Activated CD4-positive, alpha-beta memory T cell treated with anti-CD3 and anti-CD28 coated beads for 36 hours (primary cell): Measurements from ENCODE around the gene MIPOL1. TPM values are rescaled to one million over a fixed set of nuclear protein-coding genes. Genes with fewer than 3 reads are reported as not detected.
"Not testable (repeated sequence)": the region's sequence is repeated elsewhere in the genome, so short reads cannot be mapped to it uniquely, and the experiment has no call there.

Experiments used
- CTCF ChIA-PET: fragments of 350-600 bp; sonication (Branson Sonifier 250); formaldehyde crosslinking; loops from one replicate; lab custom pipeline; 2021; ENCODE audit warnings: antibody characterized with exemption, inconsistent platforms; lab: Charles Lee
- POLR2A ChIA-PET: fragments of 350-600 bp; sonication (Branson Sonifier 250); formaldehyde crosslinking; loops from one replicate; lab custom pipeline; 2021; ENCODE audit warnings: antibody characterized with exemption; lab: Charles Lee
- DNase-seq: peaks from one replicate; pipeline ENCODE4 v3.0.0-alpha.2; 2020
- H3K27ac Mint-ChIP-seq: one replicate; pipeline ENCODE4 v1.8.0; 2021; ENCODE audit warnings: mixed read lengths
- H3K27me3 Mint-ChIP-seq: one replicate; pipeline ENCODE4 v1.8.0; 2021; ENCODE audit warnings: mixed read lengths
- H3K36me3 Mint-ChIP-seq: one replicate; pipeline ENCODE4 v1.8.0; 2021; ENCODE audit warnings: mixed read lengths
- H3K4me1 Mint-ChIP-seq: one replicate; pipeline ENCODE4 v1.8.0; 2021; ENCODE audit warnings: low read depth, mixed read lengths
- H3K4me3 Mint-ChIP-seq: one replicate; pipeline ENCODE4 v1.8.0; 2021; ENCODE audit warnings: mild to moderate bottlenecking, mixed read lengths
- H3K9me3 Mint-ChIP-seq: one replicate; pipeline ENCODE4 v1.8.0; 2021; ENCODE audit warnings: mixed read lengths
- intact Hi-C: fragments of 100-400 bp; cut with micrococcal nuclease; formaldehyde crosslinking; loops from one replicate; pipeline ENCODE4 v1.15.1; 2023
- total RNA-seq, 2 experiments: library from RNA; stranded (reverse); gene quantifications; one replicate each; pipeline ENCODE4 v1.2.3, GENCODE V29; 2021

Gene MIPOL1
- total RNA-seq, 2 experiments from 2014 or later: 0.14 to 0.51 TPM

DNA sequence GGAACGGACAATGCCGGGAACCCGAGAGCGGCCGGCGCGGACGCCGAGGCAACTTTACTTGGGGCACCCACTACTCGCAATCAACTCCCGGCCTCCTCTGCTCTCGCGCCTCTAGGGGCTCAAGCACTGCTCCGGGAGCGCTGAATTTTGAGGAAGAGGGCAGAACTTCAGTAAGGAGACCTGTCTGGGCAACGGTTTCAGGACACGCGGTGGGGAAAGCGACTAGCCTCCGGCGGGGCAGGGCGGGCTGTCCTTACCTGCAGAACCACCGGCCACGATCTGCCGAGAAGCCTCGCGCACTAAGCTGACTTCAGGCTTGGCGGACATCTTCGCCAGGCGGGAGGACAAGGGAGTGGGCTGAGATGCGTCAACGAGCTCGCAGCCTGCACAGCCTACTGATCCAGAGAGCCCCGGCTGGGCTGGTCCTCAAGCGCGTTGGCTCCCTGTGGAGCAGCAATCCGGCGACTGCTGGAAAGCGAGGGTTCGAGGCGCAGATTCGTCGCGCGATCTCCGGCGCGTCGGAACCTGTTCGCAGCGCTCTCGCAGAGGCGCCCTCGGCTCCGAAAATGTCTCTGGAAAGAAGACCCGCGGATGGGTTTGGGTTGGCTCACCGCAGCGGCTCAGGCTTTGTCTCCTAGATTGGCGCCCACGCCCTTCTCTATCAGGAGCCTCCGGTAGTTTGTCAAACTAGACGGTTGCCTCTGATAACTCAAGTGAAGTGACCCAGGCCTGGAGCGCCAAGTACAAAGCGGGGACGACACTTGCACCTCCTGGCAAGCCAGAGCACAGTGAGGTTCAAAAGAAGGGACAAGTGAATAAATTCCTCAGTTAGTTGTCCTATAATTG, 25.5 kb upstream of the MIPOL1 start, which contains the start of gene SLC25A21:
SLC25A21 (minus strand) TSS at position 583 of the 846 bp plus-strand sequence.
- no peaks in the 10 kb centered on the region for H3K9me3 Mint-ChIP-seq
- peaks cover 2% of the 10 kb centered on the region for H3K36me3 Mint-ChIP-seq
- peak within 1 kb of the TSS; percentile 50 for H3K4me3 Mint-ChIP-seq
- no peaks in the 10 kb centered on the region for H3K4me1 Mint-ChIP-seq
- H3K27me3 Mint-ChIP-seq: peaks cover 19% of the 10 kb centered on the region
- intact Hi-C loops: no loop called here
- ChIA-PET CTCF (interaction anchor here (1.2 kb wide), 1 partner anchor 22 kb away, joined by 4 read pairs; no protein-coding TSS in a partner anchor), POLR2A (no interaction called here)
- peak; percentile 17 for DNase-seq
- no peak within 1 kb of the TSS for H3K27ac Mint-ChIP-seq

DNA sequence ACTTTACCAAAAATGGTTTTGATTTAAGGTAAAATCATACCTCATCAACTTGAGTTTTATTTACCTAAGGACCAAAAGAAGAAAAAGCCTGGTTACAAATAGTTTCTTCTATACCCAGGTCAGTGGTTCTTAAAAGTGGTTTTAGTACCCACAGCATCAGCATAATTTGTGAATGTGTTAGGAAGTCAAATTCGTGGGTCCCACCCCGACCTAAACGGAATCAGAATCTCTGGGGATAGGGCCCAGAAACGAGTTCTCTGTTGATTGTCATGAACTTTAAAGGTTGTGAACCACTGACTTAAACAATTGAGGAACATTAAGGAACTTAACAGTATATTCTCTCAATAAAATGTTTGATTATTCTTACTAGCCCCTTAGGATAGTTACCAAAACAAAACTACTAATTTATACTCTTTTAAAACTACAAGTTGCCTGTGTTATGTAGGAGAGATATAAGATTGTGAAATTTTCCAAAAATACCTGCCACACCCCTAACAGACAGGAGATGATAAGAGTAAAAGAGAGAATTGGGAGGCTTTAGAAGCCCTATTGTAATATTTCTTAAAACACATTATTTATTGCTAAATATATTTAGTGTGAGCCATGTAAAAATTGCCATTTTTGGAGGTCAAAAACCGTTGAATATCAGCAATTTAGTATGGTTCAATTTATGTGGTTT, 24.7 kb upstream of the MIPOL1 start:
- no peak for DNase-seq
- Mint-ChIP-seq H3K9me3 (no peaks in the 10 kb centered on the region), H3K27me3 (peaks cover 19% of the 10 kb centered on the region), H3K4me1 (no peaks in the 10 kb centered on the region), H3K36me3 (peaks cover 2% of the 10 kb centered on the region), H3K4me3 (no peak overlapping the region), H3K27ac (no peak overlapping the region)
- CTCF ChIA-PET: interaction anchor here (1.2 kb wide), 1 partner anchor 23 kb away, joined by 4 read pairs; no protein-coding TSS in a partner anchor
- intact Hi-C loops: no loop called here
- POLR2A ChIA-PET: no interaction called here

DNA sequence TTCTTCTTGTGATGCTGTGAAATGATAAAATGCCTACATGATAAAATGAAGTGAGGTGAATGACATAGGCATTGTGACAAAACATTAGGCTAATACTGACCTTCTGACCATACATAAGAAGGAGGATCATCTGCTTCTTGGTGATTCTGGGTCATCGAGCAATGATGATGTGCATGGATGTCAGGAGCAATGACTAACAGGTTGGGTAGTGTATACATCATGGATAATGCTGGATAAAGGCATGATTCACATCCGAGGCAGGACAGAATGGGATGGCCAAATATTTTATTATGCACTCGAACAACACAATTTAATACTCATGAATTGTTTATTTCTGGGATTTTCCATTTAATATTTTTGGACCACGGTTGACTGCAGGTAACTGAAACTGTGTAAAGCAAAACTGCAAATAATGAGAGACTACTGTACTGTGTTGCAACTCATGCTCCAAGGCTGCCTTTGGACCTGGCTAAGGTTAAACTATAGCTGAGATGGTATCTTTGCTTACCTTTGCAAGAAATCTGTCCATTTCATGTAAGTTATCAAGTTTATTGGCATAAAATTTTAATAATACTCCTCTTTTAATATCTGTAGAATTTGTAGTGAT, 17.7 kb upstream of the MIPOL1 start:
- Mint-ChIP-seq H3K4me1 (no peaks in the 10 kb centered on the region), H3K4me3 (no peak overlapping the region), H3K36me3 (no peaks in the 10 kb centered on the region), H3K9me3 (no peaks in the 10 kb centered on the region), H3K27ac (no peak overlapping the region), H3K27me3 (peaks cover 5% of the 10 kb centered on the region)
- POLR2A ChIA-PET: no interaction called here
- DNase-seq: no peak
- intact Hi-C loops: no loop called here
- CTCF ChIA-PET: no interaction called here

DNA sequence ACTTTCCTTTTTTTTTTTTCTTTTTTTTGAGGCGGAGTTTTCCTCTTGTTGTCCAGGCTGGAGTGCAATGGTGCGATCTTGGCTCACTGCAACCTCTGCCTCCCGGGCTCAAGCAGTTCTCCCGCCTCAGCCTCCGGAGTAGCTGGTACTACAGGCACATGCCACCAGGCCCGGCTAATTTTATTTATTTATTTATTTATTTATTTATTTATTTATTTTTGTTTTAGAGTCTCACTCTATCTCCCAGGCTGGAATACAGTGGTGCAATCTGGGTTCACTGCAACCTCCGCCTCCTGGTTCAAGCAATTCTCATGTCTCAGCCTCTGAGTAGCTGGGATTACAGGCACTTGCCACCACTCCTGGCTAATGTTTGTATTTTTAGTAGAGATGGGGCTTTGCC, 16.9 kb upstream of the MIPOL1 start:
- H3K36me3 Mint-ChIP-seq, H3K4me3 Mint-ChIP-seq, H3K27ac Mint-ChIP-seq, DNase-seq, POLR2A ChIA-PET, H3K4me1 Mint-ChIP-seq, intact Hi-C loops, CTCF ChIA-PET, H3K9me3 Mint-ChIP-seq, H3K27me3 Mint-ChIP-seq: not testable (repeated sequence)

DNA sequence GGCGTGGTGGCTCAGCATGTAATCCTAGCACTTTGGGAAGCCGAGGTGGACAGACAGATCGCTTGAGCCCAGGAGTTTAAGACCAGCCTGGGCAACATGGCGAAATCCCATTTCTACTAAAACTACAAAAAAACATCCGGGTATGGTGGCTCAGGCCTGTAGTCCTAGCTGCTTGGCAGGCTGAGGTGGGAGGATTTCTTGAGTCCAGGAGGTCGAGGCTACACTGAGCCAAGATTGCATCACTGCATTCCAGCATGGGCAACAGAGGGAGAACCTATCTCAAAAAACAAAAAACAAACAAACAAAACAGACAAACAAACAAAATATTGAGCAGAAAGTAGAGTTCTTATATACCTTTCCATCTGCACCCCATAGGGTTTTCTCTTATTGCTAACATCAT, 16.3 kb upstream of the MIPOL1 start:
- H3K27me3 Mint-ChIP-seq: peaks cover 5% of the 10 kb centered on the region
- H3K36me3 Mint-ChIP-seq: no peaks in the 10 kb centered on the region
- CTCF ChIA-PET: no interaction called here
- H3K9me3 Mint-ChIP-seq: no peaks in the 10 kb centered on the region
- intact Hi-C loops: no loop called here
- H3K4me1 Mint-ChIP-seq: no peaks in the 10 kb centered on the region
- no peak for DNase-seq
- POLR2A ChIA-PET: no interaction called here
- no peak overlapping the region for H3K4me3 Mint-ChIP-seq
- no peak overlapping the region for H3K27ac Mint-ChIP-seq

DNA sequence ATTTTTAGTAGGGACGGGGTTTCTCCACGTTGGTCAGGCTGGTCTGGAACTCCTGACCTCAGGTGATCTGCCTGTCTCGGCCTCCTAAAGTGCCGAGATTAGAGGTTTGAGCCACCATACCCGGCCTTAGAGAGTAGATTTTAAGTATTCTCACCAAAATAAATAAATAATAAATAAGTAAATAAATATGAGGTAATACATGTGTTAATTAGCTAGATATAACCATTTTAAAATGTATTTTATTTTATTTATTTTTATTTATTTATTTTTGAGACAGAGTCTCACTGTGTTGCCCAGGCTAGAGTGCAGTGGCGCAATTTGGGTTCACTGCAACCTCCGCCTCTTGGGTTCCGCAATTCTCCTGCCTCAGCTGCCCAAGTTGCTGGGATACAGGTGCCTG, 13.2 kb upstream of the MIPOL1 start:
- DNase-seq, intact Hi-C loops, H3K4me1 Mint-ChIP-seq, H3K27me3 Mint-ChIP-seq, H3K4me3 Mint-ChIP-seq, H3K27ac Mint-ChIP-seq, H3K36me3 Mint-ChIP-seq, CTCF ChIA-PET, H3K9me3 Mint-ChIP-seq: not testable (repeated sequence)
- POLR2A ChIA-PET: interaction anchor here (0.6 kb wide), 1 partner anchor 307 kb away, joined by 4 read pairs; no protein-coding TSS in a partner anchor

DNA sequence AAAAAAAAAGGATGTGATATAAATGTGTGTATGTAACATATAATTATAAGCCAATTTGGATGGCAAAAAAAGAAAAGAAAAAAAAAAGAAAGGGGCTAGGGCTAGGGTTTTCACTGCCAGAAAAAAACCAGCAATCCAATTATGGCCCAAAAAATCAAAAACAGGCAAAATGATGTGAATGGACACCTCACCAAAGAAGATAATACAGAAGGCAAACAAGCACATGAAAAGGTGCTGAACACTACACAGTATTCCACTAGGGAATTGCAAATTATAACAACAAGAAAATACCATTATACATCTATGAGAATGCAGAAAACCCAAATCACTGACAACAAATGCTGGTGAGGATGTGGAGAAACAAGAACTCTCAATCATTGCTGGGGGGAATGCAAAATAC, 12.1 kb upstream of the MIPOL1 start:
- Mint-ChIP-seq H3K4me1 (no peaks in the 10 kb centered on the region), H3K9me3 (no peaks in the 10 kb centered on the region), H3K36me3 (no peaks in the 10 kb centered on the region), H3K4me3 (no peak overlapping the region), H3K27ac (no peak overlapping the region), H3K27me3 (peaks cover 2% of the 10 kb centered on the region)
- no peak for DNase-seq
- POLR2A ChIA-PET: no interaction called here
- intact Hi-C loops: no loop called here
- CTCF ChIA-PET: no interaction called here

DNA sequence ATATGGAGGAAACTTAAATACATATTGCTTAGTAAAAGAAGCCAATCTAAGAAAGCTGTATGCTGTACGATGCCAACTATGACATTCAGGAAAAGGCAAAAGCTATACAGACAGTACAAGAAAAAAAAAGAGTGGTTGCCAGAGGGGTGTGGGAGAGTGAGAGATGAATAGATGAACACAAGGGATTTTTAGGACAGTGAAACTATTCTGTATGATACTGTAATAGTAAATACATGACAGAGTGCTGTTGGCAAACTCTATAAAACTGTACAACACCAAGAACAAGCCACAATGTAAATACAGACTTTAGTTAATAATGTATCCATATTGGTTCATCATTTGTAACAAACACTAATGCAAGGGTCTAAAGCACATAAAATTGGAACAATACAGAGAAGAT, 10.9 kb upstream of the MIPOL1 start:
- no peaks in the 10 kb centered on the region for H3K4me1 Mint-ChIP-seq
- H3K27ac Mint-ChIP-seq: no peak overlapping the region
- no peak overlapping the region for H3K4me3 Mint-ChIP-seq
- no peaks in the 10 kb centered on the region for H3K36me3 Mint-ChIP-seq
- no peak for DNase-seq
- intact Hi-C loops: no loop called here
- POLR2A ChIA-PET: no interaction called here
- CTCF ChIA-PET: no interaction called here
- no peaks in the 10 kb centered on the region for H3K9me3 Mint-ChIP-seq
- peaks cover 2% of the 10 kb centered on the region for H3K27me3 Mint-ChIP-seq

DNA sequence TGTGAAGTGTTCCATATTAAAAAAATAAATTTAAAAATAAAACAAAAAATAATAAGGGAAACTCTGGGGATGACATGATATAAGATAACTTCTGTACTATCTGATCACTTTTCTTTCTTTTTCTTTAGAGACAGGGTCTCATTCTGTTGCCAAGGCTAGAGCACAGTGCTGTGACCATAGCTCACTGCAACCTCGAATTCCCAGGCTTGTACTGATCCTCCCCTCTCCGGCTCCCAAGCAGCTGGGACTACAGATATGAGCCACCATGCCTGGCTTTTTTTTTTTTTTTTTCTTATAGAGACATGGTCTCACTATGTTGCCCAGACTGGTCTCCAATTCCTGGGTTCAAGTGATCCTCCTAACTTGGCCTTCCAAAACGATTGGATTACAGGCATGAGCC, 10.4 kb upstream of the MIPOL1 start:
- Mint-ChIP-seq H3K4me1 (no peaks in the 10 kb centered on the region), H3K9me3 (no peaks in the 10 kb centered on the region), H3K27ac (no peak overlapping the region), H3K27me3 (peaks cover 2% of the 10 kb centered on the region), H3K36me3 (no peaks in the 10 kb centered on the region), H3K4me3 (no peak overlapping the region)
- CTCF ChIA-PET: no interaction called here
- DNase-seq: no peak
- intact Hi-C loops: no loop called here
- POLR2A ChIA-PET: no interaction called here

DNA sequence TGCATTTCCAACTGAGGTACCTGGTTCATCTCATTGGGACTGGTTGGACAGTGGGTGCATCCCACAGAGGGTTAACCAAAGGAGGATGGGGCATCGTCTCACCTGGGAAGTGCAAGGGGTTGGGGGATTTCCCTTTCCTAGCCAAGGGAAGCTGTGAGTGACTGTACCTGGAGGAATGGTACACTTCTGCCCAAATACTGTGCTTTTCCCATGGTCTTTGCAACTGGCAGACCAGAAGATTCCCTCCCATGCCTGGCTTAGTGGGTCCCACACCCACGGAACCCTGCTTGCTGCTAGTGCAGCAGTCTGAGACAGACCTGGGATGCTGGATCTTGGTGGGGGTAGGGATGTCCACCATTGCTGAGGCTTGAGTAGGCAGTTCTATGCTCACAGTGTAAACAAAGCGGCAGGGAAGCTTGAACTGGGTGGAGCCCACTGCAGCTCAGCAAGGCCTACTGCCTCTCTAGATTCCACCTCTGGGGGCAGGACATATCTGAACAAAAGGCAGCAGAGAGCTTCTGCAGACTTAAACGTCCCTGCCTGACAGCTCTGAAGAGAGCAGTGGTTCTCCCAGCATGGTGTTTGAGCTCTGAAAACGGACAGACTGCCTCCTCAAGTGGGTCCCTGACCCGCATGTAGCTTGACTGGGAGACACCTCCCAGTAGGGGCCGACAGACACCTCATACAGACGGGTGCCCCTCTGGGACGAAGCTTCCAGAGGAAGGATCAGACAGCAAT, 9.7 kb upstream of the MIPOL1 start:
- POLR2A ChIA-PET, DNase-seq, H3K36me3 Mint-ChIP-seq, H3K27ac Mint-ChIP-seq, H3K4me3 Mint-ChIP-seq, H3K4me1 Mint-ChIP-seq, CTCF ChIA-PET, intact Hi-C loops, H3K27me3 Mint-ChIP-seq, H3K9me3 Mint-ChIP-seq: not testable (repeated sequence)

DNA sequence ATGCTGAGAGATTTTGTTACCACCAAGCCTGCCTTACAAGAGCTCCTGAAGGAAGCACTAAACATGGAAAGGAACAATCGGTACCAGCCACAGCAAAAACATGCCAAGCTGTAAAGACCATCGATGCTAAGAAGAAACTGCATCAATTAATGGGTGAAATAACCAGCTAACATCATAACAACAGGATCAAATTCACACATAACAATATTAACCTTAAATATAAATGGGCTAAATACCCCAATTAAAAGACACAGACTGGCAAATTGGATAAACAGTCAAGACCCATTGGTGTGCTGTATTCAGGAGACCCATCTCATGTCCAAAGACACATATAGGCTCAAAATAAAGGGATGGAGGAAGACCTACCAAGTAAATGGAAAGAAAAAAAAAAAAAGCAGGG, 8.0 kb upstream of the MIPOL1 start:
- DNase-seq, POLR2A ChIA-PET, H3K27me3 Mint-ChIP-seq, H3K4me3 Mint-ChIP-seq, intact Hi-C loops, H3K4me1 Mint-ChIP-seq, H3K36me3 Mint-ChIP-seq, H3K27ac Mint-ChIP-seq, H3K9me3 Mint-ChIP-seq: not testable (repeated sequence)
- CTCF ChIA-PET: interaction anchor here (0.7 kb wide), 1 partner anchor 696 kb away, joined by 3 read pairs; no protein-coding TSS in a partner anchor

DNA sequence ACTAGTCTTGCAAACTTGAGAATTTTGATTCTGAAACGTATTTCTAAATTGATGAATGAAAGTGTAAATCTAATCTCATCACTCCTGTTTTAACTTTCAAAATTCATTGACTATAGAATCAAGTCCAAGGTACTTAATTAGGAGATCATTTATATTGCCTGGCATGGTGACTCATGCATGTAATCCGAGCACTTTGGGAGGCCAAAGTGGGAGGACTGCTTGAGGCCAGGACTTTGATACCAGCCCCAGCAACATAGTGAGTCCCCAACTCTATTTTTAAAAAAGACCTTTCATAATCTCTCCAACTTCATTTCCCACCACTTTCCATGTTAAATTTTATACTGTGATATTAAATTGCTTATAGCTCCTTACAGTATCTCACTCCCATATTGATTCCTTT, 3.0 kb upstream of the MIPOL1 start:
- CTCF ChIA-PET: no interaction called here

More for the DNA sequence above, 3.0 kb upstream of the MIPOL1 start:
- intact Hi-C loops: no loop called here
- H3K27ac Mint-ChIP-seq: no peak overlapping the region
- H3K4me1 Mint-ChIP-seq: peaks cover 15% of the 10 kb centered on the region
- H3K9me3 Mint-ChIP-seq: no peaks in the 10 kb centered on the region
- no peaks in the 10 kb centered on the region for H3K36me3 Mint-ChIP-seq
- no peak for DNase-seq
- POLR2A ChIA-PET: no interaction called here
- H3K4me3 Mint-ChIP-seq: no peak overlapping the region
- peaks cover 15% of the 10 kb centered on the region for H3K27me3 Mint-ChIP-seq
